HG03064 (cell line): ENCODE measurements around the gene SCYL1.

ENCODE experiments used
- ATAC-seq: cut with Tn5 transposase; IDR thresholded peaks from one replicate; pipeline ENCODE4 v1.9.1; 2021; ENCODE audit warnings: low read depth; ENCODE audit not compliant: unreplicated experiment

Gene SCYL1

GRCh38 chr11:65532388-65533064 lies 7.6 kb downstream of the SCYL1 start:
- ATAC-seq: no peak

DNA sequence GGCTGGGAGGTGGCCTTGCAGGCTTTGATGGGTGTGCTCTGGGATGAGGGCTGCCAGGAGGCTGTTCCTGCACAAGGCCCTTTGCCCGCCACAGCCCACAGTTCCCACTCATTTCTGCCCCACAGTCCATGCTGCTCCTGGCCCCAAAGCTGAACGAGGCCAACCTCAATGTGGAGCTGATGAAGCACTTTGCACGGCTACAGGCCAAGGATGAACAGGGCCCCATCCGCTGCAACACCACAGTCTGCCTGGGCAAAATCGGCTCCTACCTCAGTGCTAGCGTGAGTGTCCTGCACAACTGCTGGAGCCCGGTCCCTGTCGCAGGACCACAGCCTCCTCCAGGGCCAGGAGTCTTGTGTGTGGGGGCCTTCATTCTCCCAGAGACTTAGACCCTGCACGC lies 10.2 kb downstream of the SCYL1 start:
- no peak for ATAC-seq

GRCh38 chr11:65536412-65537295 lies 11.8 kb downstream of the SCYL1 start:
- no peak for ATAC-seq

DNA sequence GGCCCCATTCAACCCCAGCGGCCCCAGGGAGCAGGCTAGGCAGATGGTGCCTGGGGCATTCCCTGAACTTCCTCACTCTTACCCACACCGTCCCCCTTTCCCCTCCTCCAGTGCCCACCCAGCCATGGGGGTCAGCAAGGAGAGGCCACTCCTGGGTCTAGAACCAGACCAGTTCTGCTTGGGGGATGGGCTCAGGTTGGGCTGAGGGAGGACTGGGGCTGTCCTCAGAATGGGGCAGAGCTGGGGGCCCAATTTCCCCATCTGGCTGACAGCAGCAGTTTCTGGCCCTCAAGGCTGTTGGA lies 12.4 kb downstream of the SCYL1 start:
- ATAC-seq: no peak

GRCh38 chr11:65537620-65538231 lies 12.8 kb downstream of the SCYL1 start:
- ATAC-seq: no peak

DNA sequence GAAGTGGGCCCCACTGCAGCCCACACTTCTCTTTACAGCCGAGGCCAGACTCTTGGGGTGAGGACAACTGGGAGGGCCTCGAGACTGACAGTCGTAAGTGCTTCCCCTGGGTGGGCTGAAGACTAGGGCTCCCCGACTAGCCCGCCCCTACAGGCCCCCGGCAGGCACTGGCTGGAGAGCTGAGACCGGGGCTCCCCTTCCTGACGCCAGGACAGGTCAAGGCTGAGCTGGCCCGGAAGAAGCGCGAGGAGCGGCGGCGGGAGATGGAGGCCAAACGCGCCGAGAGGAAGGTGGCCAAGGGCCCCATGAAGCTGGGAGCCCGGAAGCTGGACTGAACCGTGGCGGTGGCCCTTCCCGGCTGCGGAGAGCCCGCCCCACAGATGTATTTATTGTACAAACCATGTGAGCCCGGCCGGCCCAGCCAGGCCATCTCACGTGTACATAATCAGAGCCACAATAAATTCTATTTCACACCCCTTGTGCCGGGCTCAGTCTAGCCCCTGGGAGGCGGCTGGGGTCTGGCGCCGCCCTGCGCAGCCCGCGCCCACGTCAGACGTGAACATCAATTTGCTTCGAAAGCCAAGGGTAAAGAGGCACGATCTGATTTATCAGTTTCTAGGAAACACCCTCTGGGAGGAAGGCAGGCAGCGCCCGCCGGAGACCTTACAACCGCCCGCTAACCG lies 13.5 kb downstream of the SCYL1 start:
- no peak for ATAC-seq

- ATAC-seq: no peak
Observed at GRCh38 chr11:65538915-65539743, 14.2 kb downstream of the SCYL1 start.

DNA sequence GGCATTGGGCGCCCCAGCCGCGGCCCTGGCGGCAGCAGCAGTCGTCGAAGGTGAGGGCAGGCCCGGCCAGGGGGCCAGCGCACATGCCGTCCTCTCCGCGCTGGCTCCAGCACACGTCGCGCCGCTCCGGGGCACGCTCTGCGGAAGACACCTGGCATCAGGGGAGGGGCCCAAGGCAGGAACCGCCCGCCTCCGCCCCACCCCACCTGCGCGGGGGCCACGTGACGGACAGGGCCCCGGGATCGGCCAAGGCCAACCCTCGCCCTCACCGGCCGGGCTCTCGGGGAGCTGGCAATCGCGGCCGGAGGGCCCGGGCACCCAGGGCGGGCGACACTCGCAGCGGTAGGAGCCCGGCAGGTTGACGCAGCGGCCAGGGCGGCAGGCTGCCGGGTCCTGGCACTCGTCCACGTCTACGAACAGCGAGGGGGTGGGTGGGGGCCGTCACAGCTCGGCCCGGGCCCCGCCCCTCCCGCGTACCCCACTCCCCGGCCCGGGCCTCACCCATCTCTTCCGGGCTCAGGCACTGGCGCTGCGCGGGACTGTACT lies 14.9 kb downstream of the SCYL1 start:
- peak; percentile 48 for ATAC-seq

- ATAC-seq: peak; percentile 56
Observed at GRCh38 chr11:65540290-65541092, 15.6 kb downstream of the SCYL1 start.

DNA sequence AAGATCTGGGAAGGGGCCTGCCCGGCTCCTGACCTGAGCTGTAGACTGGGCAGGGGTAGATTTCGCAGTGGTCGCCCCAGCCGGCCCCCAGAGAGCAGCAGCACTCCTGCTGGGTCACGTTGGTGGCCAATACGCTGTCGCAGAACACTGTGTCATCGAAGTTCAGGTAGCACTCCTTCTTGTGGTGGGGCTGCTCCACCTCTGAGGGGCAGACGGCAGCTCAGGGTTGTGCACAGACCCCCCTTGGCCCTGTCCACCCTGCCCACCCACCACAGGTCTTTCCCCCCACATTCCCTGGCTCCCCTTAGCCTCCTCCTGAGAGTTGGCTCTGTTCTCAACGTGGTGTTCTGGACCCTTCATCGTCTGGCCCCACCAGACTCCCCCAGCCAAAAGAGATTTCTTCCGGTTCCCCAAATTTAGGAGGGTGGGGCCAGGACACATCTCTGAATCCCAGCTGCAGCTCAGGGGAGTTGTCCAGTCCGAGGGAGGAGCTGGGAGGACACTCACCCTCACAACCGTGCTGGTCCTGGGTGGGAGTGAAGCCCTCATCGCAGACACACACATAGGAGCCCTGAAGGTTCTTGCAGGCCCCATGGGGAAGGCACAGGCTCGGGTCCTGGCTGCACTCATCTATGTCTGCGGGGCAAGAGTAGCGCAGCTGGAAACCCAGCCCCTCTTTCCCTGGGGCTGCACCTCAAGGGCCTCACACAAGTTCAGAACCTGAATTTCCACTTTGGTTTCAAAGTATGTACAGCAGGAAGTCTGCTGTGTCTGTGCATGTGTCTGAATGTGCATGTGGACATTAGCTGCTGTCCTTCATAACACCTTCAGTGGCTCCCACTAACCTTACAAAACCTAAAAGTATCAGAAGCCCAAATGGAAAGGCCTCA lies 16.5 kb downstream of the SCYL1 start:
- no peak for ATAC-seq

GRCh38 chr11:65542738-65543390 lies 18.0 kb downstream of the SCYL1 start:
- ATAC-seq: no peak

GRCh38 chr11:65545853-65546216 lies 21.0 kb downstream of the SCYL1 start:
- no peak for ATAC-seq

DNA sequence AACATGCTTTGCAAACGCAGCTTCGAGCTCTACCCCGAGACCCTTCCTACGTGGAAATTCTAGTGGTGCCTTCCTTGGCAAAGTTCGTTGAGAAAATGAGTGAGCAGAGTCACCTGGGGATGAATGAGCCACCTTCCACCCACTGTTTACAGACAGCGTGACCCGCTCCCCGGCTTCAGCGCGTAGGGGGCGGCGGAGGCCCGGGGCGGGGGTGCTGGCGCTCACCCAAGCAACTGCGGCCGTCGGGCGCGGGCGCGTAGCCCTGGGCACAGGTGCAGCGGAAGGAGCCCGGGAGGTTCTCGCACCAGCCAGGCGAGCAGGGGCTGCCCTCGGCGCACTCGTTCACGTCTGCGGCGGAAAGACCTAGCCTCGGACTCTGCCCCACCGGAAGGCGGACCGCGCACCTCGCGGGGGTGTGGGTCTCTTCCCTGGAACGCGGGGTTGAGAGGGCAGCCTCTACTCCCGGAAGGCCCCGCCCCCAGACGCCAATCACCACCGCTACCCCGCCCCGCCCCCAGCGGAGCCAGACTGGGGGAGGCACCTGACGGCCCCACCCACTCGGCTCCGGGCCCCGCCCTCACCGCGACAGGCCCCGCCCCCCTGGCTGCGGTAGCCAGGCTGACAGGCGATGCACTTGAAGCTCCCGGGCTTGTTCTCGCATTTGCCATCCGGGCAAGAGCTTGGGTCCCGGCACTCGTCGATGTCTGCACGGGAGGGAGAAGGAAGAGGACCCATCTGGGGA lies 21.5 kb downstream of the SCYL1 start:
- ATAC-seq: peak; percentile 53

DNA sequence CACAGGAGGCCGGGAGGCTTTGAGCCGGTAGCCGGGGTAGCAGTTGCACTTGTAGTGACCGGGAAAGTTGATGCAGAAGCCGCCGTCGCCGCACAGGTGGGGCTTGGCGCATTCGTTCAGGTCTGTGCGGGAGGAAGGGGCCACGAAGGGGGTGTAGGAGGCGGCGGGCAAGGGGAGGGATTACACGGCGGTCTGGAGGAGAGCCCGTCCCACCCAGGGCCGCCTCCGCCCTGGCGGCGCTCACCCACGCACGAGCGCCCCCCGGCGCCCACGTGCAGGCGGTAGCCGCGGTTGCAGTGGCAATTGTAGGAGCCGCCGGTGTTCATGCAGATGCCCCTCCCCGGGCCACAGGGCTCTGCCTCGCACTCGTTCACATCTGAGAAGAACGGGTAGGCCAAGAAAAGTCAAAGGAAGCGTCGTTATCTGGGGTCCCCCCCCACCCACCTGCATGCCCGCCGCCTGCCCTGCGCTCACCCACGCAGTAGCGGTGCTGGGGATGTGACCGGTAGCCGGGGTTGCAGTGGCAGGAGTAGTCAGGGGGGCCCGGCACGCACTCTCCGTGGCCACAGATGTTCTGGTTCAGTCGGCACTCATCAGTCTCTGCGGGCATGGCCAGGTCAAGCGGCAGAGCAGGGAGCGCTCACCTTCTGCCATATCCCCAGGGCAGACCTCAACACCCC lies 22.7 kb downstream of the SCYL1 start:
- no peak for ATAC-seq

- ATAC-seq: no peak
Observed at GRCh38 chr11:65548395-65548794, 23.5 kb downstream of the SCYL1 start.

- no peak for ATAC-seq
Observed at GRCh38 chr11:65549096-65549495, 24.2 kb downstream of the SCYL1 start.
